HL-60 (cell line): ENCODE data around the gene NEBL.
"Not testable (repeated sequence)": the region's sequence is repeated elsewhere in the genome, so short reads cannot be mapped to it uniquely, and the experiment has no call there.

Source experiments
- DNase-seq, 2 experiments: peaks; one replicate each; pipeline ENCODE4 v3.0.0-alpha.2; 2010 to 2020; ENCODE audit warnings: low read depth in 1 of 2, low spot score in 1 of 2
- H3K27ac ChIP-seq: fragments of 250-450 bp; sonication (Bioruptor Pico); replicated peaks from 2 replicates; pipeline ENCODE4 v1.5.1; 2020; ENCODE audit warnings: mild to moderate bottlenecking, moderate library complexity
- H3K27me3 ChIP-seq: fragments of 250-450 bp; sonication (Bioruptor Pico); 2 replicates; pipeline ENCODE4 v1.5.1; 2021; ENCODE audit warnings: mild to moderate bottlenecking, moderate library complexity; ENCODE audit not compliant: insufficient read depth, poor library complexity, severe bottlenecking
- H3K4me3 ChIP-seq: replicated peaks from 2 replicates; pipeline ENCODE4 v1.5.1; 2011; ENCODE audit warnings: mild to moderate bottlenecking, control low read depth, low read length; ENCODE audit not compliant: insufficient read depth
- CTCF ChIP-seq: IDR thresholded peaks from one replicate; pipeline ENCODE4 v1.5.1; 2011; ENCODE audit warnings: low read length, control low read depth, inconsistent platforms; ENCODE audit not compliant: insufficient read depth
- GABPA ChIP-seq: IDR thresholded peaks from 2 replicates; pipeline ENCODE4 v1.6.1; 2012; ENCODE audit warnings: low read depth
- POLR2AphosphoS5 ChIP-seq: IDR thresholded peaks from 2 replicates; pipeline ENCODE4 v1.6.1; 2012; ENCODE audit warnings: low read depth
- REST ChIP-seq: IDR thresholded peaks from 2 replicates; pipeline ENCODE4 v1.6.1; 2012; ENCODE audit warnings: low read depth; ENCODE audit not compliant: insufficient replicate concordance
- SPI1 ChIP-seq: IDR thresholded peaks from 2 replicates; pipeline ENCODE4 v1.6.1; 2012; ENCODE audit warnings: low read depth, mild to moderate bottlenecking, borderline replicate concordance
- long read RNA-seq: library from polyadenylated mRNA; unstranded; transcript quantifications from one replicate; pipeline ENCODE4 v2.0.0, GENCODE V29; 2020

NEBL gene
- long read RNA-seq = 0 reads

GRCh38 chr10:20897146-20897825 is at the start of gene NEBL:
NEBL (minus strand) TSS chr10:20897311; CDS start chr10:20897205, 106 bp downstream.
- no peak for TF ChIP-seq REST
- no peak for TF ChIP-seq POLR2AphosphoS5
- no peak for TF ChIP-seq CTCF
- no peak for DNase-seq
- Histone ChIP-seq H3K27ac (no peak within 1 kb of the TSS), H3K27me3 (no peaks in the 10 kb centered on the region), H3K4me3 (no peak within 1 kb of the TSS)

- Histone ChIP-seq H3K27me3 (no peaks in the 10 kb centered on the region), H3K4me3 (no peak overlapping the region), H3K27ac (no peak overlapping the region)
- TF ChIP-seq POLR2AphosphoS5 (no peak), GABPA (no peak), CTCF (no peak), REST (no peak), SPI1 (no peak)
- DNase-seq = no peak
These were observed 48.6 kb upstream of the NEBL start for GRCh38 chr10:20945546-20946332.

GRCh38 chr10:20944789-20945502 is 47.8 kb upstream of the NEBL start:
- TF ChIP-seq POLR2AphosphoS5 (no peak), REST (no peak), SPI1 (no peak)
- no peaks in the 10 kb centered on the region for H3K27me3 ChIP-seq
- H3K27ac ChIP-seq = no peak overlapping the region
- DNase-seq = no peak
- no peak overlapping the region for H3K4me3 ChIP-seq

GRCh38 chr10:20939414-20939813 is 42.3 kb upstream of the NEBL start:
- not testable (repeated sequence) for H3K27ac ChIP-seq, H3K27me3 ChIP-seq, DNase-seq, H3K4me3 ChIP-seq
